Ovary (tissue), 3 donors: ENCODE data around the gene TGFBR2.

ENCODE experiments used
- EP300 ChIP-seq: sonication (generic); formaldehyde crosslinking; IDR thresholded peaks from one replicate; pipeline ENCODE4 v1.6.1; 2017; ENCODE audit warnings: antibody characterized with exemption
- POLR2A ChIP-seq: fragments of 450-650 bp; IDR thresholded peaks from one replicate; pipeline ENCODE4 v1.6.1; 2017; ENCODE audit warnings: antibody characterized with exemption, mild to moderate bottlenecking, moderate library complexity
- TF ChIP-seq, protein P1 (sequence below), 3 donors: fragments of 450-650 bp in 2 of 3; fragments of 200-600 bp in 1 of 3; IDR thresholded peaks; one replicate each; pipeline versions ENCODE4 v1.5.1 to v1.8.0; 2016 to 2022; ENCODE audit warnings: antibody characterized with exemption in 3 of 3, mild to moderate bottlenecking in 1 of 3
- donor health status: DM: no; HTN: no; CAD: no.

DNA sequence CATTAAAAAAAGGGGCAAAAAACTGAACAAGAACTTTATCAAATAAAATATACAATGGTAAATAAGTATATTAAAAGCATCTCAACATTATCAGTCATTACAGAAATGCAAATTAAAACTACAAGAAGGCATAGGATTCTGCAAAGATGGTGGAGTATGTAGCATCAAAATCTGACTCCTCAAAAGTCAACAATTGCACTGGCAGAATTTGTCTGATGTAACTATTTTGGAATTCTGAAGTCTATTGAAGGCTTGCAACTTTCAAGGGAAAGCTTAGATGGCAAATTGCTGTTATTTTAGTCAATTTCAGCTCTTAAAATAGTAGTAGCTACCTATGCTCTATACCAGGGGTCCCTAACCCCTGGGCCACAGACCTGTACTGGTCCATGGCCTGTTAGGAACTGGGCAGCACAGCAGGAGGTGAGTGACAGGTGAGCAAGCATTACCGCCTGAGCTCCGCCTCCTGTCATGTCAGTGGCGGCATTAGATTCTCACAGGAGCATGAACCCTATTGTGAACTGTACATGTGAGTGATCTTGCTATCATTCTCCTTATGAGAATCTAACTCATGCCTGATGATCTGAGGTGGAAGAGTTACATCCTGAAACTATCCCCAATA lies 107.6 kb downstream of the TGFBR2 start:
- TF ChIP-seq, protein P1, sequence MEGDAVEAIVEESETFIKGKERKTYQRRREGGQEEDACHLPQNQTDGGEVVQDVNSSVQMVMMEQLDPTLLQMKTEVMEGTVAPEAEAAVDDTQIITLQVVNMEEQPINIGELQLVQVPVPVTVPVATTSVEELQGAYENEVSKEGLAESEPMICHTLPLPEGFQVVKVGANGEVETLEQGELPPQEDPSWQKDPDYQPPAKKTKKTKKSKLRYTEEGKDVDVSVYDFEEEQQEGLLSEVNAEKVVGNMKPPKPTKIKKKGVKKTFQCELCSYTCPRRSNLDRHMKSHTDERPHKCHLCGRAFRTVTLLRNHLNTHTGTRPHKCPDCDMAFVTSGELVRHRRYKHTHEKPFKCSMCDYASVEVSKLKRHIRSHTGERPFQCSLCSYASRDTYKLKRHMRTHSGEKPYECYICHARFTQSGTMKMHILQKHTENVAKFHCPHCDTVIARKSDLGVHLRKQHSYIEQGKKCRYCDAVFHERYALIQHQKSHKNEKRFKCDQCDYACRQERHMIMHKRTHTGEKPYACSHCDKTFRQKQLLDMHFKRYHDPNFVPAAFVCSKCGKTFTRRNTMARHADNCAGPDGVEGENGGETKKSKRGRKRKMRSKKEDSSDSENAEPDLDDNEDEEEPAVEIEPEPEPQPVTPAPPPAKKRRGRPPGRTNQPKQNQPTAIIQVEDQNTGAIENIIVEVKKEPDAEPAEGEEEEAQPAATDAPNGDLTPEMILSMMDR (IDR thresholded peaks at IDR 0.05) = no peak
- TF ChIP-seq POLR2A (no peak), EP300 (no peak)
